Measurements from ENCODE around the gene SLC25A41. TPM values are rescaled to one million over a fixed set of nuclear protein-coding genes. Genes with fewer than 3 reads are reported as not detected.

Gene SLC25A41
- total and polyA plus RNA-seq, 4 experiments from 2014 or later, result not detected

- peaks cover 26 to 50% of the 10 kb centered on the region in 2 donors for H3K36me3 Mint-ChIP-seq
- intact Hi-C loops (cut with micrococcal nuclease), result no loop called here
These were observed 53.8 kb downstream of the SLC25A41 start for GRCh38 chr19:6379744-6380143.

DNA sequence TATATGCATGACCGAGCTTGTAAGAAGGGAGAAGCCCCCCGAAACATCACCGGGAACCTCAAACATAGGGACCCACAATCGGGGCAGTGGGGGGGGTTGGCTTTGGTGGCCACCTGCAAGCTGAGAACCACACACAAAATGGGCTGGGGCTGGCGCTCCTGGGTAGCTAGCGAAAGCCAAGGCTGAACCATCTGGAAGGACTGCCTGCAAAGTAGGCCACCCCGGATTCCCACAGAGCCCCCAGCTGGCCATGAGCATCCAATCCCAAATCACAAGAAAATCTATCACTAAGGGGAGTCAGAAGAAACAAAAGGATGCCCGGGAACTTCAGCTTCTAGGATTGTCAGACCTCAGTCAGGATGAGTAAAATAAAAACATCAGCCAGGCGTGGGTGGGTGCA lies 55.1 kb downstream of the SLC25A41 start:
- peaks cover 26 to 44% of the 10 kb centered on the region in 2 donors for H3K36me3 Mint-ChIP-seq
- no peak overlapping the region for H3K4me3 ChIP-seq (ENCODE audit: low read length in 2 of 2)
- H3K9me3 ChIP-seq (ENCODE audit: control insufficient read depth in 1 of 2, low read length in 2 of 2), result no peaks in the 10 kb centered on the region
- H3K4me1 ChIP-seq (ENCODE audit: insufficient read depth, low read length), result peaks cover 8% of the 10 kb centered on the region
- peaks cover 0 to 2% (median 0%) of the 10 kb centered on the region in 8 donors for H3K9me3 Mint-ChIP-seq
- intact Hi-C loops (cut with micrococcal nuclease), result no loop called here
- ChIA-PET POLR2A (ENCODE audit: partially characterized antibody) (interaction anchor here (1.4 kb wide), 1 partner anchor 17 kb away, joined by 5 read pairs; the partner anchor contains the start of gene CLPP), CTCF (ENCODE audit: partially characterized antibody) (no interaction called here)
- no peaks in the 10 kb centered on the region for H3K27me3 ChIP-seq (ENCODE audit: insufficient read depth, low read length)
- peaks cover 3 to 9% (median 5%) of the 10 kb centered on the region in 4 donors for H3K4me1 Mint-ChIP-seq
- no peak for DNase-seq
- H3K27ac ChIP-seq (ENCODE audit: low read depth, low read length), result no peak overlapping the region
- H3K27me3 Mint-ChIP-seq, result no peaks in the 10 kb centered on the region
- H3K4me3 Mint-ChIP-seq, result no peak overlapping the region
- no peak overlapping the region for H3K27ac Mint-ChIP-seq
- H3K36me3 ChIP-seq (ENCODE audit: insufficient read depth, low read length), result peaks cover 26% of the 10 kb centered on the region

More at GRCh38 chr19:6379744-6380143, 53.8 kb downstream of the SLC25A41 start:
- ChIA-PET CTCF (ENCODE audit: partially characterized antibody) (interaction anchor here (0.7 kb wide), 1 partner anchor 14 kb away, joined by 3 read pairs; no protein-coding TSS in a partner anchor), POLR2A (ENCODE audit: partially characterized antibody) (no interaction called here)
- H3K27ac Mint-ChIP-seq, result no peak overlapping the region
- H3K27me3 ChIP-seq (ENCODE audit: insufficient read depth, low read length), result no peaks in the 10 kb centered on the region
- no peaks in the 10 kb centered on the region for H3K4me1 ChIP-seq (ENCODE audit: insufficient read depth, low read length)
- H3K27me3 Mint-ChIP-seq, result no peaks in the 10 kb centered on the region
- H3K9me3 ChIP-seq (ENCODE audit: control insufficient read depth in 1 of 2, low read length in 2 of 2), result no peaks in the 10 kb centered on the region
- peaks cover 30% of the 10 kb centered on the region for H3K36me3 ChIP-seq (ENCODE audit: insufficient read depth, low read length)
- no peak for DNase-seq
- H3K4me3 Mint-ChIP-seq, result no peak overlapping the region
- no peak overlapping the region for H3K4me3 ChIP-seq (ENCODE audit: low read length in 2 of 2)
- H3K27ac ChIP-seq (ENCODE audit: low read depth, low read length), result no peak overlapping the region
- peaks cover 0 to 2% (median 0%) of the 10 kb centered on the region in 8 donors for H3K9me3 Mint-ChIP-seq
- H3K4me1 Mint-ChIP-seq, result peaks cover 0 to 3% (median 0%) of the 10 kb centered on the region in 4 donors

GRCh38 chr19:6378041-6378440 lies 55.5 kb downstream of the SLC25A41 start:
- CTCF ChIA-PET (ENCODE audit: partially characterized antibody), result interaction anchor here (0.5 kb wide), 1 partner anchor 486 kb away, joined by 4 read pairs; no protein-coding TSS in a partner anchor
- Histone ChIP-seq H3K36me3 (ENCODE audit: insufficient read depth, low read length) (peaks cover 26% of the 10 kb centered on the region), H3K27me3 (ENCODE audit: insufficient read depth, low read length) (no peaks in the 10 kb centered on the region), H3K27ac (ENCODE audit: low read depth, low read length) (no peak overlapping the region), H3K4me1 (ENCODE audit: insufficient read depth, low read length) (peaks cover 9% of the 10 kb centered on the region), H3K9me3 (ENCODE audit: control insufficient read depth in 1 of 2, low read length in 2 of 2) (no peaks in the 10 kb centered on the region), H3K4me3 (ENCODE audit: low read length in 2 of 2) (no peak overlapping the region)
- H3K4me3 Mint-ChIP-seq, result no peak overlapping the region
- H3K27ac Mint-ChIP-seq, result no peak overlapping the region
- peaks cover 3 to 9% (median 6%) of the 10 kb centered on the region in 4 donors for H3K4me1 Mint-ChIP-seq
- DNase-seq, result no peak
- H3K36me3 Mint-ChIP-seq, result peaks cover 26 to 42% of the 10 kb centered on the region in 2 donors
- H3K27me3 Mint-ChIP-seq, result no peaks in the 10 kb centered on the region
- H3K9me3 Mint-ChIP-seq, result no peaks in the 10 kb centered on the region
- POLR2A ChIA-PET (ENCODE audit: partially characterized antibody), result interaction anchor here (1.4 kb wide), 1 partner anchor 17 kb away, joined by 5 read pairs; the partner anchor contains the start of gene CLPP
- intact Hi-C loops (cut with micrococcal nuclease), result no loop called here

DNA sequence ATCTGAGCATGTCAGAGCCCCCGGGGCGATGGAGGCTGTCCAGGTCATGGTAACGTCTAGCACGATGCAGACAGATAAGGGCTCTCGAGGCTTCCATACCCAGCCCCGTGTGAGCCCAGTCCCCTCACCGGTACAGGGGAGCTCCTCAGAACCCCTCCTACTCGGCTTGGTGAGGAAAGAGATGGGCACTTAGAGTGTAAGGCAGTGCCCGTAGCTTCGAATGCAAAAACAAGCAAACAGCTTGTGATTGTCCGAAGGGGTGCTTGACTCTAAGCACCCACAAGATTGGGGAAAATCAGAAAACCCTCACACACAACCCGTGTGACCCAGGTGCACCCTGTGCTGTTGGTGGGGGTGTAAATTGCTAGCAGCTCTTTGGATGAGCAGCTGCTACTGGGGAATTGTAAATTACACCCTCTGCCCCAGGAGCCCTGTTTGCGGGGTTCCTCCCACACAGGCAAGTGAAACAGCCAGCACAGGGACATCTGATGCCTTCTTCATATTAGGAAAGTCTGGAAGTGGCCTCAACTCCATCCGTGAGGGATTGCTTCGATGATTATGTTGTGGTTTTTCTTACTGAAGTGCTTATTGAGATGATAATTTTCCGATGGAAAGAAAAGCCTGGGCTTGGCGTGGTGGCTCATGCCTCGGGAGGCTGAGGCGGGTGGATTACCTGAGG lies 56.9 kb downstream of the SLC25A41 start:
- intact Hi-C loops (cut with micrococcal nuclease), result no loop called here
- Mint-ChIP-seq H3K27me3 (no peaks in the 10 kb centered on the region), H3K4me1 (peaks cover 7 to 17% (median 12%) of the 10 kb centered on the region in 4 donors), H3K36me3 (peaks cover 24 to 41% of the 10 kb centered on the region in 2 donors), H3K9me3 (no peaks in the 10 kb centered on the region), H3K27ac (peak overlapping the region in 2 of 7 donors; percentile 18 to 29), H3K4me3 (peak overlapping the region in 1 of 8 donors; percentile 15)
- DNase-seq, result no peak
- ChIA-PET CTCF (ENCODE audit: partially characterized antibody) (no interaction called here), POLR2A (ENCODE audit: partially characterized antibody) (interaction anchor here (0.9 to 1.5 kb wide), 3 partner anchors 15 to 16 kb away, joined by 3 to 5 read pairs (median 5); partner anchors contain the start of genes CLPP and GTF2F1)
- H3K4me1 ChIP-seq (ENCODE audit: insufficient read depth, low read length), result peaks cover 15% of the 10 kb centered on the region
- peaks cover 21% of the 10 kb centered on the region for H3K36me3 ChIP-seq (ENCODE audit: insufficient read depth, low read length)
- H3K9me3 ChIP-seq (ENCODE audit: control insufficient read depth in 1 of 2, low read length in 2 of 2), result no peaks in the 10 kb centered on the region
- no peak overlapping the region for H3K4me3 ChIP-seq (ENCODE audit: low read length in 2 of 2)
- no peak overlapping the region for H3K27ac ChIP-seq (ENCODE audit: low read depth, low read length)
- no peaks in the 10 kb centered on the region for H3K27me3 ChIP-seq (ENCODE audit: insufficient read depth, low read length)

Small RNAs within 50 kb of the gene (microRNA-seq; reads per million reads assigned to microRNA genes)
- 3.1 reads per million, percentile 13 among the genes with 10 or more reads in this experiment for gene MIR3940 (ENCODE audit: borderline microRNAs expressed, borderline number of aligned reads, borderline replicate concordance)
- not detected for gene MIR6790 (ENCODE audit: borderline microRNAs expressed, borderline number of aligned reads, borderline replicate concordance)
- not detected for gene MIR6885 (ENCODE audit: borderline microRNAs expressed, borderline number of aligned reads, borderline replicate concordance)

Other genes with a start within 250 kb of the SLC25A41 start
- 10 to 100 TPM; 41.1 to 41.7 TPM for gene MLLT1, start 153.8 kb downstream of the SLC25A41 start, total RNA-seq
- 1 to 10 TPM in 1 of 2 donors, under 1 TPM in 1; 0.50 to 2.0 TPM for gene MLLT1, start 153.8 kb downstream of the SLC25A41 start, polyA plus RNA-seq
- 1 to 10 TPM in 1 of 2 experiments, under 1 TPM in 1; 0.67 to 1.3 TPM for gene ACER1, start 100.2 kb downstream of the SLC25A41 start, total RNA-seq
- 1 to 10 TPM in 1 of 2 donors, under 1 TPM in 1; 0.90 to 1.1 TPM for gene ACER1, start 100.2 kb downstream of the SLC25A41 start, polyA plus RNA-seq
- gene CLPP, start 72.2 kb downstream of the SLC25A41 start, total RNA-seq, result 10 to 100 TPM; 70.8 to 71.3 TPM
- 100 to 1,000 TPM; 160 to 212 TPM for gene CLPP, start 72.2 kb downstream of the SLC25A41 start, polyA plus RNA-seq
- gene ALKBH7, start 61.0 kb downstream of the SLC25A41 start, total RNA-seq, result 10 to 100 TPM; 67.4 to 73.4 TPM
- 10 to 100 TPM; 72.3 to 88.1 TPM for gene ALKBH7, start 61.0 kb downstream of the SLC25A41 start, polyA plus RNA-seq
- 1 to 10 TPM; 4.6 to 5.2 TPM for gene PSPN, start 57.8 kb downstream of the SLC25A41 start, total RNA-seq
- gene PSPN, start 57.8 kb downstream of the SLC25A41 start, polyA plus RNA-seq, result under 1 TPM; 0.38 to 0.61 TPM
- 10 to 100 TPM; 56.3 to 57.7 TPM for gene GTF2F1, start 40.6 kb downstream of the SLC25A41 start, total RNA-seq
- 10 to 100 TPM in 1 of 2 donors, 1 to 10 TPM in 1; 6.6 to 27.5 TPM for gene GTF2F1, start 40.6 kb downstream of the SLC25A41 start, polyA plus RNA-seq
- gene KHSRP, start 9.0 kb downstream of the SLC25A41 start, total RNA-seq, result 100 to 1,000 TPM; 168 to 169 TPM
- 10 to 100 TPM in 1 of 2 donors, 1 to 10 TPM in 1; 4.3 to 25.3 TPM for gene KHSRP, start 9.0 kb downstream of the SLC25A41 start, polyA plus RNA-seq
- 10 to 100 TPM; 24.9 to 25.5 TPM for gene SLC25A23, start 26.0 kb upstream of the SLC25A41 start, total RNA-seq
- gene SLC25A23, start 26.0 kb upstream of the SLC25A41 start, polyA plus RNA-seq, result 10 to 100 TPM in 1 of 2 donors, 1 to 10 TPM in 1; 8.2 to 24.3 TPM
- 1 to 10 TPM; 4.2 to 5.1 TPM for gene CRB3, start 30.5 kb upstream of the SLC25A41 start, total RNA-seq
- gene CRB3, start 30.5 kb upstream of the SLC25A41 start, polyA plus RNA-seq, result 10 to 100 TPM in 1 of 2 donors, 1 to 10 TPM in 1; 4.3 to 10.3 TPM
- gene DENND1C, start 48.0 kb upstream of the SLC25A41 start, total RNA-seq, result 100 to 1,000 TPM; 105 to 113 TPM
- gene DENND1C, start 48.0 kb upstream of the SLC25A41 start, polyA plus RNA-seq, result 10 to 100 TPM; 39.6 to 77.8 TPM
- 1 to 10 TPM; 3.9 to 4.7 TPM for gene TUBB4A, start 68.5 kb upstream of the SLC25A41 start, total RNA-seq
- gene TUBB4A, start 68.5 kb upstream of the SLC25A41 start, polyA plus RNA-seq, result 1 to 10 TPM; 1.5 to 1.9 TPM
- under 1 TPM; 0.64 to 0.99 TPM for gene TNFSF9, start 97.3 kb upstream of the SLC25A41 start, total RNA-seq
- gene TNFSF9, start 97.3 kb upstream of the SLC25A41 start, polyA plus RNA-seq, result 1 to 10 TPM in 1 of 2 donors, under 1 TPM in 1; 0.29 to 3.3 TPM
- gene CD70, start 157.4 kb upstream of the SLC25A41 start, total RNA-seq, result 1 to 10 TPM; 1.9 to 3.0 TPM
- 1 to 10 TPM; 1.8 to 1.9 TPM for gene CD70, start 157.4 kb upstream of the SLC25A41 start, polyA plus RNA-seq
- 10 to 100 TPM; 12.5 to 14.0 TPM for gene TNFSF14, start 236.4 kb upstream of the SLC25A41 start, total RNA-seq
- 10 to 100 TPM in 1 of 2 donors, 1 to 10 TPM in 1; 3.1 to 18.9 TPM for gene TNFSF14, start 236.4 kb upstream of the SLC25A41 start, polyA plus RNA-seq

Data from CD4-positive, alpha-beta memory T cell (primary cell).